ENCODE results near the gene DNAJC22.

DNA sequence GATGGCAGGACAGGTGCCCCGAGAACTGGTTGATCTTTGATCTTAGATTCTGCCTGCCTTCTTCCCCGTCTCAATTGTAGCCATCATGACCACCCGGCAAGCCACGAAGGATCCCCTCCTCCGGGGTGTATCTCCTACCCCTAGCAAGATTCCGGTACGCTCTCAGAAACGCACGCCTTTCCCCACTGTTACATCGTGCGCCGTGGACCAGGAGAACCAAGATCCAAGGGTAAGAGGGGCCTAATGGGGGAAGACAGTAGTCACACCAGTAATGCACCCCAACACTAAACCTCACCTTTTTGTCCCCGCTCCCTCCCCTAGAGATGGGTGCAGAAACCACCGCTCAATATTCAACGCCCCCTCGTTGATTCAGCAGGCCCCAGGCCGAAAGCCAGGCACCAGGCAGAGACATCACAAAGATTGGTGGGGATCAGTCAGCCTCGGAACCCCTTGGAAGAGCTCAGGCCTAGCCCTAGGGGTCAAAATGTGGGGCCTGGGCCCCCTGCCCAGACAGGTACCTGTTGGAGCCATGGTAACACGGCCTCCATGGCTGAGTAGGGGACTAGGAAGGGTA lies 23.1 kb upstream of the DNAJC22 start:
- TF ChIP-seq GATA2 (IDR thresholded peaks at IDR 0.05; ENCODE audit: low read depth, low read length) (no peak), GATA3 (IDR thresholded peaks at IDR 0.05; ENCODE audit: low read depth, low read length) (no peak)
